Loucy (cell line): ENCODE measurements around the gene FAM13A.

Experiments used
- EZH2phosphoT487 ChIP-seq: fragments of 200-600 bp; IDR thresholded peaks from 2 replicates; pipeline ENCODE4 v1.6.1; 2018; ENCODE audit warnings: antibody characterized with exemption, mild to moderate bottlenecking, moderate library complexity, borderline replicate concordance
- TF ChIP-seq, protein P1 (sequence below): fragments of 200-600 bp; sonication (generic); conservative IDR thresholded peaks from 2 replicates; pipeline ENCODE4 v1.5.1; 2014; ENCODE audit warnings: mild to moderate bottlenecking, antibody characterized with exemption, low read length

DNA sequence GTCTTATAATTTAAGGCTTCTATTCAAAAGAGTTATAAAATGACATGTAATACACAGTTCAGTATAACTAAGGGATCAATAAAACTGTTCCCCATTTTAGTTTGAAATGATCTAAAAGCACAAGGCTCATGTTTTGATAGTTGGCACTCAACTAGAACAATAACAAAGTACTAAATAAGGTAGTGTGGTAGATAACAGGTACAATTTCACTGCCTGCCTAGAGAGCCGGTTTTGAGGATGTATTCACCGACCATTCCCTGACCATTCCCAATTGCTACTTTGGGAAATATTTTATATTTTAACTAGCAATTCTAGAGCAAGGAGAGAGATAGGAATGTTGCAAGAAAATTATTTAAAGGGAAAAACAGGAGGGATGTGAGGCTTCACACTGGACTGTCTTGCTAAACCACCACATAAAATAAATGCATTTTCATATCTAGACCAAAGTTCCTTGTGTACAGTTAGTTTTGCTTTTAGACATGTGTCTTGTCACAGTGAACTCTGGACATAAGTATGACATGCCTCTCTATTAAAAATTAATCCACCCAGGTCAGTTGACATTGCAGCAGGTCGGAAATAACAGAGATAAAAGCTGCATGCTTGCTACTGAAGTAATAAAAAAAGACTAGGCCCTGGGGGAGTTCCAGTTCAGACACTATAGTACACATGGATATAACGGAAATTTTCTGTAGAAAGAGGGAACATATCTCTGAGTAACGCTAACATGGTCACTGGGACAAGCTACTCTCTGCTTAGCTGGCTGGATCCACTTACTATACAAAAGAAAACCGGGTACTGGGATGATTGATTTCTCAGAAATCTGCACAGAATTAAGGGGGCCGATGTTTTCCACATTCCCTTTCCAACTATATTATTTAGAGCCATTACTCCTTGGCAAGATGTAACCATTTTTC lies 303.1 kb downstream of the FAM13A start:
- TF ChIP-seq, protein P1, sequence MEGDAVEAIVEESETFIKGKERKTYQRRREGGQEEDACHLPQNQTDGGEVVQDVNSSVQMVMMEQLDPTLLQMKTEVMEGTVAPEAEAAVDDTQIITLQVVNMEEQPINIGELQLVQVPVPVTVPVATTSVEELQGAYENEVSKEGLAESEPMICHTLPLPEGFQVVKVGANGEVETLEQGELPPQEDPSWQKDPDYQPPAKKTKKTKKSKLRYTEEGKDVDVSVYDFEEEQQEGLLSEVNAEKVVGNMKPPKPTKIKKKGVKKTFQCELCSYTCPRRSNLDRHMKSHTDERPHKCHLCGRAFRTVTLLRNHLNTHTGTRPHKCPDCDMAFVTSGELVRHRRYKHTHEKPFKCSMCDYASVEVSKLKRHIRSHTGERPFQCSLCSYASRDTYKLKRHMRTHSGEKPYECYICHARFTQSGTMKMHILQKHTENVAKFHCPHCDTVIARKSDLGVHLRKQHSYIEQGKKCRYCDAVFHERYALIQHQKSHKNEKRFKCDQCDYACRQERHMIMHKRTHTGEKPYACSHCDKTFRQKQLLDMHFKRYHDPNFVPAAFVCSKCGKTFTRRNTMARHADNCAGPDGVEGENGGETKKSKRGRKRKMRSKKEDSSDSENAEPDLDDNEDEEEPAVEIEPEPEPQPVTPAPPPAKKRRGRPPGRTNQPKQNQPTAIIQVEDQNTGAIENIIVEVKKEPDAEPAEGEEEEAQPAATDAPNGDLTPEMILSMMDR: no peak
- no peak for TF ChIP-seq EZH2phosphoT487
